ENCODE measurements around the gene DDX23.

DNA sequence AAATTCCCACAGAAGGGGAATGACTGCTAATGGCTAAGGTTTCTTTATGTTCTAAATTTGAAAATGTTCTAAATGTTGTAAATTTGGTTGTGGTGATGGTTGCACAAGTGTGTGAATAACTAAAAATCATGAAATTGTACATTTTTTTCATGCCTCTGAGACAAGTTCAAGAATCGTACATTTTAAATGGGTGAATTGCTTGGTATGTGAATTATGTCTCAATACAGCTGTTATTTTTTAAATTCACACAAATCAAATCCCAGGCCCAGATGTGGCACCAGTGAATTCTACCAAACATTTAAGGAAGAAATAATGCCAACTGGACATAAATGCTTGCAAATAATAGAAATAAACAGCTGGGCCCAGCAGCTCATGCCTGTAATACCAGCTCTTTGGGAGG lies 42.3 kb upstream of the DDX23 start:
- TF ChIP-seq, protein P1, sequence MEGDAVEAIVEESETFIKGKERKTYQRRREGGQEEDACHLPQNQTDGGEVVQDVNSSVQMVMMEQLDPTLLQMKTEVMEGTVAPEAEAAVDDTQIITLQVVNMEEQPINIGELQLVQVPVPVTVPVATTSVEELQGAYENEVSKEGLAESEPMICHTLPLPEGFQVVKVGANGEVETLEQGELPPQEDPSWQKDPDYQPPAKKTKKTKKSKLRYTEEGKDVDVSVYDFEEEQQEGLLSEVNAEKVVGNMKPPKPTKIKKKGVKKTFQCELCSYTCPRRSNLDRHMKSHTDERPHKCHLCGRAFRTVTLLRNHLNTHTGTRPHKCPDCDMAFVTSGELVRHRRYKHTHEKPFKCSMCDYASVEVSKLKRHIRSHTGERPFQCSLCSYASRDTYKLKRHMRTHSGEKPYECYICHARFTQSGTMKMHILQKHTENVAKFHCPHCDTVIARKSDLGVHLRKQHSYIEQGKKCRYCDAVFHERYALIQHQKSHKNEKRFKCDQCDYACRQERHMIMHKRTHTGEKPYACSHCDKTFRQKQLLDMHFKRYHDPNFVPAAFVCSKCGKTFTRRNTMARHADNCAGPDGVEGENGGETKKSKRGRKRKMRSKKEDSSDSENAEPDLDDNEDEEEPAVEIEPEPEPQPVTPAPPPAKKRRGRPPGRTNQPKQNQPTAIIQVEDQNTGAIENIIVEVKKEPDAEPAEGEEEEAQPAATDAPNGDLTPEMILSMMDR (conservative IDR thresholded peaks at IDR 0.05): no peak
- no peak for TF ChIP-seq ZFX (IDR thresholded peaks at IDR 0.05)

Data from C4-2B (cell line).